Astrocyte (in vitro differentiated cells and primary cell): ENCODE results near the gene POM121L2.

Source experiments
- CTCF ChIP-seq: IDR thresholded peaks from 2 replicates; pipeline ENCODE4 v1.5.1; 2011; ENCODE audit warnings: low read depth, mild to moderate bottlenecking, inconsistent platforms, low read length, moderate library complexity; ENCODE audit not compliant: insufficient read depth
- EZH2 ChIP-seq: IDR thresholded peaks from 2 replicates; pipeline ENCODE4 v1.6.1; 2012; ENCODE audit warnings: mild to moderate bottlenecking, low read length, inconsistent platforms; ENCODE audit not compliant: insufficient read depth

DNA sequence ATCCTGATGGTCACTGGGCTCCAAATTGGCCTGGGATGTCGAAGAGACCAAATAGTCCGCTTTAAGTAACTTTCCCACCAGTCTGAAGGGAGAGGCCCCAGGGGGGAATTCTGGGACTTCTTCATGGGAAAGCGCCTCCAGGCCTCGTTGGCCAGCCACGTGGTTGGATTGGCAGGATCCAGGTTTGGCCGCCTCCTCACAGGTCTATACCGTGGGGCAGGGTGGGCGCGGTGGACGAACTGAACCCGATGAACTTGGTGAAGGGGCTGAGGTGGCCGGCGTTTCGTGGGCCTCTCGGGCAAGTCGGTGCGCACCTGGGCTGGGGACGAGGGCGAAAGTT is 297 bp downstream of the POM121L2 start:
- TF ChIP-seq CTCF (no peak), EZH2 (no peak)
